ENCODE data around the gene PRPH2.

DNA sequence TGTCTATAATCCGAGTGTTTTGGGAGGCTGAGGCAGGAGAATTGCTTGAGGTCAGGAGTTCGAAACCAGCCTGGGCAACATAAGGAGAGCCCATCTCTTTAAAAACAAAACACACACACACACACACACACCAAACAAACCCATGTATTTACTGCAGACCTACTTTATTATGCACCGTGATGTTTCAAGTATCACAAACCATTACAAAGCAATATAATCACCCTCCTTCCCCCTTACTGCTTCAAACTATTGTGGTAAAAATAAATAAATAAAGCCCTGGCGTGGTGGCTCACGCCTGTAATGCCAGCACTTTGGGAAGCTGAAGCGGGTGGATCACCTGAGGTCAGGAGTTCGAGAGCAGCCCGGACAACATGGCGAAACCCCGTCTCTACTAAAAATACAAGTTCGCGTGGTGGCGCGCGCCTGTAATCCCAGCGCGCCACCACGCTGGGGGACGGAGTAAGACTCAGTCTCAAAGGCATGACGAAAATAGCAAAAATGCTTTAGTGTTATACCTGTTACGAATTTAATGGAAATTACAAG, 22.0 kb upstream of the PRPH2 start:
- no peak for TF ChIP-seq CTCF (IDR thresholded peaks at IDR 0.05)
- no peak for TF ChIP-seq REST (IDR thresholded peaks at IDR 0.05; ENCODE audit: insufficient read depth in 1 of 2, low read depth in 2 of 2, low read length in 1 of 2)
- TF ChIP-seq TCF7L2 (IDR thresholded peaks at IDR 0.05; ENCODE audit: low read depth, low read length) = no peak
- no peak for TF ChIP-seq POLR2AphosphoS5 (IDR thresholded peaks at IDR 0.05; ENCODE audit: low read depth, low read length)

Measured in Panc1 (cell line).